Measurements from ENCODE around the gene DSCAML1. TPM values are rescaled to one million over a fixed set of nuclear protein-coding genes. Genes with fewer than 3 reads are reported as not detected.
A peak's percentile ranks its signal among the peaks of the same experiment; 100 is the strongest.

The DSCAML1 gene
- total RNA-seq, 2 experiments from 2014 or later: 0.13 to 0.29 TPM

DNA sequence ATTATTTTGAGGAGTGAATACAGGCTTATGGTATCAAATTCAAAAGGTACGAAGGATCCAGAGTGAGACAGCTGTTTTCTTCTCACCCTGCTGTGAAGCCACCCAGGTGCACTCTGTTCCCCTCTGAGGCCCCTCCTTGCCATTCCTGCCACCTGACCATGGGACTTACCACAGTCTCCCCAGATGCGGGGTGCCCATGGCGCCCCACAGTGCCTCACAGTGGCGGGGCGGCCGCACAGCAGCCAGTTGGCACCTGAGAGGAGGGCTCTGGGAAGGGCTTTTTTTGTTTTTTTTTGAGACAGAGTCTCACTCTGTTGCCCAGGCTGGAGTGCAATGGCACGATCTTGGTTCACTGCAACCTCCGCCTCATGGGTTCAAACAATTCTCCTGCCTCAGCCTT lies 317.6 kb downstream of the DSCAML1 start:
- H3K27me3 Mint-ChIP-seq: no peaks in the 10 kb centered on the region
- no peaks in the 10 kb centered on the region for H3K4me1 Mint-ChIP-seq (ENCODE audit: low read depth)
- no peak overlapping the region for H3K27ac Mint-ChIP-seq
- no peak for ATAC-seq
- TF ChIP-seq, protein P1, sequence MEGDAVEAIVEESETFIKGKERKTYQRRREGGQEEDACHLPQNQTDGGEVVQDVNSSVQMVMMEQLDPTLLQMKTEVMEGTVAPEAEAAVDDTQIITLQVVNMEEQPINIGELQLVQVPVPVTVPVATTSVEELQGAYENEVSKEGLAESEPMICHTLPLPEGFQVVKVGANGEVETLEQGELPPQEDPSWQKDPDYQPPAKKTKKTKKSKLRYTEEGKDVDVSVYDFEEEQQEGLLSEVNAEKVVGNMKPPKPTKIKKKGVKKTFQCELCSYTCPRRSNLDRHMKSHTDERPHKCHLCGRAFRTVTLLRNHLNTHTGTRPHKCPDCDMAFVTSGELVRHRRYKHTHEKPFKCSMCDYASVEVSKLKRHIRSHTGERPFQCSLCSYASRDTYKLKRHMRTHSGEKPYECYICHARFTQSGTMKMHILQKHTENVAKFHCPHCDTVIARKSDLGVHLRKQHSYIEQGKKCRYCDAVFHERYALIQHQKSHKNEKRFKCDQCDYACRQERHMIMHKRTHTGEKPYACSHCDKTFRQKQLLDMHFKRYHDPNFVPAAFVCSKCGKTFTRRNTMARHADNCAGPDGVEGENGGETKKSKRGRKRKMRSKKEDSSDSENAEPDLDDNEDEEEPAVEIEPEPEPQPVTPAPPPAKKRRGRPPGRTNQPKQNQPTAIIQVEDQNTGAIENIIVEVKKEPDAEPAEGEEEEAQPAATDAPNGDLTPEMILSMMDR (IDR thresholded peaks at IDR 0.05): peak; percentile 24
- H3K9me3 Mint-ChIP-seq: no peaks in the 10 kb centered on the region
- no peak overlapping the region for H3K4me3 Mint-ChIP-seq
- POLR2A ChIA-PET: no interaction called here
- no peaks in the 10 kb centered on the region for H3K36me3 Mint-ChIP-seq (ENCODE audit: low read depth)
- CTCF ChIA-PET: interaction anchor here (3.3 kb wide), 1 partner anchor 53 kb away, joined by 17 read pairs; no protein-coding TSS in a partner anchor
- intact Hi-C loops (cut with micrococcal nuclease): no loop called here
- peak; percentile 29 for DNase-seq

DNA sequence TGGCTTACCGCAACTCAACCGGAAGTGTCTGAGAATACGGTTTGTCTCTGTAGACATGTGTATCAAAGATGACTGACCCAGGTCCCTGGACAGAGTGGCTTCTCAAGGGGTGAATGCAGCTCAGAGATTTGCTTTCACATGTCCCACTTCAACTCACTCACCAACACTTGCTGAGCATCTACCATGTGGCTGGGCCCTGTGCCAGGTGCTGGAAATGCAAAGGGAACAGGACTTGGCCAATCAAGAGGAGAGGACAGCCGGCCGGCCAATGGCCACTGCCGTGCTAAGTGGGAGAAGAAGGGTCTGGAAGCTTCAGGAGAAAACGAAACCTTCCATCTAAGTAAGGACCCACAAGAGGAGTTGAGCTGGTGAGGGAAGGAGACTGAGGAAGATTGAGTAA lies 318.1 kb downstream of the DSCAML1 start:
- ATAC-seq (no peak), DNase-seq (no peak)
- Mint-ChIP-seq H3K9me3 (no peaks in the 10 kb centered on the region), H3K4me1 (ENCODE audit: low read depth) (no peaks in the 10 kb centered on the region), H3K27me3 (no peaks in the 10 kb centered on the region), H3K4me3 (no peak overlapping the region), H3K27ac (no peak overlapping the region), H3K36me3 (ENCODE audit: low read depth) (no peaks in the 10 kb centered on the region)
- CTCF ChIA-PET: interaction anchor here (3.3 kb wide), 1 partner anchor 53 kb away, joined by 17 read pairs; no protein-coding TSS in a partner anchor
- intact Hi-C loops (cut with micrococcal nuclease): no loop called here
- TF ChIP-seq, protein P1 (IDR thresholded peaks at IDR 0.05): no peak
- POLR2A ChIA-PET: no interaction called here

DNA sequence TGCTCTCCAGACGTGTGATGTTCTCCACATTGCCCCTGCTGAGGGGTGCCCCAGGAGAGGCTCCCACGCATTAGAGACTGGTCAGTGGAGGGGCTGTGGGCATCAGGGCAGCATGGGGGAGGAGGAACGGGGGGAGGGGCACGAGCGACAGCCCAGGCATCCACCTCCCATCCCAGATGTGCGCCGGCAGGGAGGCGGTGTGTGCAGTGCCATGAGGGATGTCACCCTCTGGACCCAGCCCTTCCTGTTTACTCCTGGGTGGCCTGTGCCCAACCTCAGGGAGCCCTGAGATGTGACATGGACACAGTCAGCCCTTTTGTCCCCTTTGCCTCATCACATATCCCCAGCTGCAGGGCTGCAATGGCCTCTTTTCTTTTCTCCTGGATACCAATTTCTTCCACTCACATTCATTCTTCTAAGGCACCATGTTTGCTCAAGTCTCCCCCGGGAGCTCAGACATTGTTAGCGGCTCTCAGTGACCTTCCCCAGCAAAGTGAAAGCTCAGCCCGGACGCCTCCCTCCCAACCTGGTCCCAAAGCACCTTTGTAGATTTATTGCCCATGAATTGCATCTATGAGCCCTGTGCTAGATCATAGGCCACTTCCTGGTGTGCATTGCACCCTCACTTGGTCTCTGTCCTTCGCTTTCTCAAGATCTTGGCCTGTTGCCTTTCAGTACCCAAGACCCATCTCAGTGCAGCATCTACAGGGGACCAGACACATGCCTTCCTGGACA lies 318.7 kb downstream of the DSCAML1 start:
- ATAC-seq (no peak), DNase-seq (no peak)
- intact Hi-C loops (cut with micrococcal nuclease): no loop called here
- Mint-ChIP-seq H3K27me3 (no peaks in the 10 kb centered on the region), H3K4me1 (ENCODE audit: low read depth) (no peaks in the 10 kb centered on the region), H3K36me3 (ENCODE audit: low read depth) (no peaks in the 10 kb centered on the region), H3K4me3 (no peak overlapping the region), H3K9me3 (no peaks in the 10 kb centered on the region), H3K27ac (no peak overlapping the region)
- TF ChIP-seq, protein P1 (IDR thresholded peaks at IDR 0.05): no peak
- CTCF ChIA-PET: interaction anchor here (3.3 kb wide), 1 partner anchor 52 kb away, joined by 17 read pairs; no protein-coding TSS in a partner anchor
- POLR2A ChIA-PET: interaction anchor here (0.6 kb wide), 1 partner anchor 26 kb away, joined by 4 read pairs; no protein-coding TSS in a partner anchor

DNA sequence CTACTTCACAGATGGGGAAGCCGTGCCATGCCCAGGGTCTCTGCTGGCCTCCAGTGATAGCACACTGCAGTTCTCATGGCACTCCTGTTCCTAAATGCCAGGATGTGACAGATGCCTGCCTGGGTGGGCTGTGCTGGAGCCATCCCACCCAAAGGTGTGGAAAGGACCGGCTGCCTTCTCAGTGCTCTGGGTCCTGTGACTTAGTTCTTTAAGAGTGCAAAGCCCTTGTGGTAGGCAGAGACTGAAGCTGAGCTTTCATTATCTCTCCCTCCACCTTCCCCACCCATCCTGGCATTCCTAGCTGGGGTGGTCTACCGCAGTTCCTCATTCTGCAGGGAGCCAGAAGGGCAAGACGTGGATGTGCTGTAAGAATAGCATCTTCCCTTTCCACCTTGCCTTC lies 319.3 kb downstream of the DSCAML1 start:
- H3K36me3 Mint-ChIP-seq (ENCODE audit: low read depth): no peaks in the 10 kb centered on the region
- H3K4me3 Mint-ChIP-seq: no peak overlapping the region
- H3K4me1 Mint-ChIP-seq (ENCODE audit: low read depth): no peaks in the 10 kb centered on the region
- H3K9me3 Mint-ChIP-seq: no peaks in the 10 kb centered on the region
- intact Hi-C loops (cut with micrococcal nuclease): no loop called here
- ATAC-seq: no peak
- CTCF ChIA-PET: interaction anchor here (3.3 kb wide), 1 partner anchor 52 kb away, joined by 17 read pairs; no protein-coding TSS in a partner anchor
- no peak overlapping the region for H3K27ac Mint-ChIP-seq
- H3K27me3 Mint-ChIP-seq: no peaks in the 10 kb centered on the region
- POLR2A ChIA-PET: interaction anchor here (0.6 kb wide), 1 partner anchor 25 kb away, joined by 4 read pairs; no protein-coding TSS in a partner anchor
- TF ChIP-seq, protein P1 (IDR thresholded peaks at IDR 0.05): no peak
- no peak for DNase-seq

DNA sequence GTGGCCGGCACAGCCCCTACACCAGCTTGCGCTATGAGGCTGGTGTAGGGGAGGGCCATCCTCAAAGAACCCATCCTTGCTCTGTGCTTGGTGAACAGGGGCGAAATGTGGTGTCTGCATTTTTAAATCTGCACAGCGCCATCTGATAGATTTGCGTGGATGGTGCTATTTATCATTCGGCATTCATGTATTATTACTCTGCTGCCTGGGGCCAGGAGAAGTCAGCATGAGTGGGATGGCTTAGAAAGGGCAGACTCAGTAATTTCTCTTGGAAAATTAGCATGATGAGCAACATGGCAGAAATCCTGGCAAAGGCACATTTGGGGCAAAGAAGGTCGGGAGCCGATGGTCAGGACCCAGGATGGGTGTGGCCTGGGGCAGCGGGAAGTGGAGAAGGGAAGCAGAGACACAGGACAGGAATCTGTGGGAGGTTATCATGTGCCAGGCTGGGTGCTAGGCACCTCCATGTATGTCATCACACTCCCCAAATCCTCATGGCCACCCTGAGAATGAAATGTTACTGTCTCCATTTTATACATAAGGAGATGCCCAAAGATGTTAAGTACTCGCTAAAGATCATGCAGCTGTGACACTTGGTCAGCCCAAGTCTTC lies 320.4 kb downstream of the DSCAML1 start:
- POLR2A ChIA-PET: no interaction called here
- no peaks in the 10 kb centered on the region for H3K27me3 Mint-ChIP-seq
- no peaks in the 10 kb centered on the region for H3K36me3 Mint-ChIP-seq (ENCODE audit: low read depth)
- H3K4me3 Mint-ChIP-seq: no peak overlapping the region
- no peak for ATAC-seq
- intact Hi-C loops (cut with micrococcal nuclease): no loop called here
- TF ChIP-seq, protein P1 (IDR thresholded peaks at IDR 0.05): no peak
- no peaks in the 10 kb centered on the region for H3K9me3 Mint-ChIP-seq
- CTCF ChIA-PET: interaction anchor here (1.0 to 1.7 kb wide), 2 partner anchors 33 to 50 kb away, joined by 3 to 6 read pairs; no protein-coding TSS in a partner anchor
- no peak for DNase-seq
- no peaks in the 10 kb centered on the region for H3K4me1 Mint-ChIP-seq (ENCODE audit: low read depth)
- no peak overlapping the region for H3K27ac Mint-ChIP-seq
